H1 (cell line): ENCODE measurements around the gene GNG7. TPM values are rescaled to one million over a fixed set of nuclear protein-coding genes. Genes with fewer than 3 reads are reported as not detected.

Experiments used
- CTCF ChIA-PET: fragments of 300-600 bp; sonication (Branson Sonifier 250); formaldehyde crosslinking; loops from one replicate; lab custom pipeline; 2021; ENCODE audit not compliant: partially characterized antibody; lab: Charles Lee
- POLR2A ChIA-PET: fragments of 300-600 bp; sonication (Branson Sonifier 250); formaldehyde crosslinking; loops from one replicate; lab custom pipeline; 2021; ENCODE audit warnings: inconsistent platforms; ENCODE audit not compliant: partially characterized antibody; lab: Charles Lee
- DNase-seq, 2 experiments: peaks; one replicate each; pipeline versions ENCODE4 v3.0.0 to v3.0.0-alpha.2; 2010 to 2022; ENCODE audit warnings: low spot score in 2 of 2, low read depth in 1 of 2, mixed read lengths in 1 of 2
- FAIRE-seq: peaks from 2 replicates; lab custom pipeline; 2011; peaks lifted over from hg19 to GRCh38; lab: Jason Lieb, UNC
- H2AFZ ChIP-seq: 2 replicates; pipeline ENCODE4 v1.8.1; 2012; ENCODE audit warnings: low read length, inconsistent platforms
- H2AK5ac ChIP-seq: 2 replicates; pipeline ENCODE4 v1.6.1; 2013; ENCODE audit warnings: low read depth, low read length
- H2BK120ac ChIP-seq: replicated peaks from 2 replicates; pipeline ENCODE3; 2013; ENCODE audit warnings: low read depth, low read length, inconsistent platforms
- H2BK12ac ChIP-seq: 2 replicates; pipeline ENCODE4 v1.6.1; 2013; ENCODE audit warnings: low read depth, low read length
- H2BK15ac ChIP-seq: 2 replicates; pipeline ENCODE4 v1.6.1; 2013; ENCODE audit warnings: low read length
- H2BK20ac ChIP-seq: 2 replicates; pipeline ENCODE4 v1.6.1; 2013; ENCODE audit warnings: low read length
- H2BK5ac ChIP-seq: 2 replicates; pipeline ENCODE4 v1.6.1; 2013; ENCODE audit warnings: low read depth, low read length
- H3K14ac ChIP-seq: 2 replicates; pipeline ENCODE4 v1.6.1; 2013; ENCODE audit warnings: inconsistent platforms; ENCODE audit not compliant: insufficient read length
- H3K18ac ChIP-seq: 2 replicates; pipeline ENCODE4 v1.6.1; 2013; ENCODE audit warnings: low read length; ENCODE audit errors: extremely low read depth
- H3K23ac ChIP-seq: 2 replicates; pipeline ENCODE4 v1.6.1; 2013; ENCODE audit warnings: inconsistent platforms; ENCODE audit not compliant: insufficient read length
- H3K23me2 ChIP-seq: 2 replicates; pipeline ENCODE4 v1.6.1; 2013; ENCODE audit warnings: low read depth, low read length
- H3K27ac ChIP-seq: 2 replicates; pipeline ENCODE4 v1.6.1; 2011; ENCODE audit warnings: low read depth, low read length, inconsistent platforms
- H3K27me3 ChIP-seq, 4 experiments: replicated peaks in 1 of 4; 1 replicate in 1 of 4; 2 replicates in 3 of 4; pipeline versions ENCODE4 v1.6.1 to v1.8.1; 2011 to 2013; ENCODE audit warnings: low read length in 3 of 4, mild to moderate bottlenecking in 3 of 4, inconsistent platforms in 2 of 4, mixed read lengths in 2 of 4, moderate library complexity in 1 of 4; ENCODE audit not compliant: control insufficient read depth in 3 of 4, insufficient read depth in 3 of 4; ENCODE audit errors: extremely low read depth in 1 of 4
- H3K36me3 ChIP-seq, 4 experiments: 2 replicates each; pipeline versions ENCODE4 v1.6.1 to v1.8.1; 2011 to 2013; ENCODE audit warnings: mild to moderate bottlenecking in 4 of 4, low read length in 3 of 4, moderate library complexity in 2 of 4, control low read depth in 1 of 4, inconsistent platforms in 1 of 4; ENCODE audit not compliant: insufficient read depth in 4 of 4, control insufficient read depth in 2 of 4
- H3K4ac ChIP-seq: replicated peaks from 2 replicates; pipeline ENCODE3; 2013; ENCODE audit warnings: low read length, low read depth, mixed read lengths, inconsistent platforms; ENCODE audit not compliant: insufficient read length
- H3K4me1 ChIP-seq, 4 experiments: replicated peaks in 1 of 4; 1 replicate in 1 of 4; 2 replicates in 3 of 4; pipeline versions ENCODE4 v1.6.1 to v1.8.1; 2011 to 2013; ENCODE audit warnings: low read length in 3 of 4, inconsistent platforms in 2 of 4, mixed read lengths in 1 of 4; ENCODE audit not compliant: insufficient read depth in 4 of 4, control insufficient read depth in 3 of 4
- H3K4me2 ChIP-seq, 2 experiments: 2 replicates each; pipeline versions ENCODE4 v1.6.1 to v1.8.1; 2011 to 2013; ENCODE audit warnings: low read depth in 2 of 2, low read length in 2 of 2, control low read depth in 1 of 2, inconsistent platforms in 1 of 2, mild to moderate bottlenecking in 1 of 2; ENCODE audit not compliant: insufficient read depth in 1 of 2
- H3K4me3 ChIP-seq, 4 experiments: fragments of 200-600, 300-600 bp in 1 of 4; sonication (generic), shearing (Covaris generic), sonication (Bioruptor Twin) in 1 of 4; 2 replicates each; pipeline versions ENCODE4 v1.5.1 to v1.8.1; 2011 to 2016; ENCODE audit warnings: low read length in 4 of 4, low read depth in 3 of 4, control low read depth in 2 of 4, inconsistent platforms in 2 of 4, mild to moderate bottlenecking in 2 of 4, mixed read lengths in 1 of 4, moderate library complexity in 1 of 4; ENCODE audit not compliant: insufficient read depth in 2 of 4; ENCODE audit errors: extremely low read depth in 1 of 4
- H3K56ac ChIP-seq: replicated peaks from 2 replicates; pipeline ENCODE3; 2013; ENCODE audit warnings: low read depth, mild to moderate bottlenecking, mixed read lengths, low read length, inconsistent platforms; ENCODE audit not compliant: insufficient read length
- H3K79me1 ChIP-seq: 2 replicates; pipeline ENCODE4 v1.6.1; 2013; ENCODE audit warnings: low read depth, low read length, control low read depth
- H3K79me2 ChIP-seq, 2 experiments: 2 replicates each; pipeline versions ENCODE4 v1.6.1 to v1.8.1; 2012 to 2013; ENCODE audit warnings: low read length in 2 of 2, mild to moderate bottlenecking in 2 of 2, inconsistent platforms in 1 of 2; ENCODE audit not compliant: insufficient read depth in 2 of 2, control insufficient read depth in 1 of 2
- H3K9ac ChIP-seq, 4 experiments: replicated peaks in 1 of 4; 1 replicate in 1 of 4; 2 replicates in 3 of 4; pipeline versions ENCODE4 v1.6.1 to v1.8.1; 2011 to 2013; ENCODE audit warnings: low read depth in 3 of 4, low read length in 3 of 4, control low read depth in 2 of 4, mild to moderate bottlenecking in 2 of 4, moderate library complexity in 2 of 4, inconsistent platforms in 1 of 4; ENCODE audit errors: extremely low read depth in 1 of 4
- H3K9me3 ChIP-seq, 2 experiments: 2 replicates each; pipeline versions ENCODE4 v1.6.1 to v1.8.1; 2012 to 2013; ENCODE audit warnings: mild to moderate bottlenecking in 2 of 2, moderate library complexity in 2 of 2, control low read depth in 1 of 2, inconsistent platforms in 1 of 2, low read depth in 1 of 2, low read length in 1 of 2, mixed read lengths in 1 of 2; ENCODE audit not compliant: insufficient read depth in 2 of 2
- H4K20me1 ChIP-seq, 2 experiments: replicated peaks in 1 of 2; 2 replicates each; pipeline versions ENCODE3 to v1.8.1; 2011 to 2013; ENCODE audit warnings: inconsistent platforms in 2 of 2, low read length in 2 of 2, mild to moderate bottlenecking in 1 of 2; ENCODE audit not compliant: insufficient read depth in 2 of 2, control insufficient read depth in 1 of 2
- H4K5ac ChIP-seq: 2 replicates; pipeline ENCODE4 v1.6.1; 2013; ENCODE audit warnings: low read length, low read depth, mixed read lengths, inconsistent platforms; ENCODE audit not compliant: insufficient read length
- H4K8ac ChIP-seq: 2 replicates; pipeline ENCODE4 v1.8.0; 2013; ENCODE audit warnings: mild to moderate bottlenecking, moderate library complexity, low read length, inconsistent platforms; ENCODE audit not compliant: insufficient read depth; ENCODE audit errors: extremely low read depth
- H4K91ac ChIP-seq: replicated peaks from 2 replicates; pipeline ENCODE3; 2013; ENCODE audit warnings: low read length, mixed read lengths, inconsistent platforms; ENCODE audit not compliant: insufficient read length
- CTBP2 ChIP-seq: IDR thresholded peaks from 2 replicates; pipeline ENCODE4 v1.7.0; 2011; ENCODE audit warnings: borderline replicate concordance, mild to moderate bottlenecking, moderate library complexity, mixed read lengths, low read length; ENCODE audit not compliant: insufficient read depth, insufficient read length
- FOSL1 ChIP-seq: IDR thresholded peaks from 2 replicates; pipeline ENCODE4 v1.6.1; 2011; ENCODE audit warnings: mild to moderate bottlenecking, low read depth, low read length, moderate library complexity; ENCODE audit not compliant: insufficient read depth
- WGBS, 2 experiments: shearing (Covaris generic) in 1 of 2; methylation state at CpG; one replicate each; pipeline versions ENCODE4 v1.1.6 to v1.1.7; 2013 to 2015; ENCODE audit warnings: low lambda C conversion rate in 2 of 2, mixed read lengths in 2 of 2, inconsistent platforms in 1 of 2, low coverage in 1 of 2, missing lambda C conversion rate in 1 of 2; ENCODE audit not compliant: insufficient replicate concordance in 2 of 2, insufficient coverage in 1 of 2, insufficient read length in 1 of 2; ENCODE audit errors: extremely low coverage in 1 of 2, missing lambda C conversion rate in 1 of 2; 5-methylcytosine and 5-hydroxymethylcytosine counted together
- polyA plus RNA-seq, 7 experiments: library from polyadenylated mRNA; depleted of rRNA in 3 of 7; stranded (reverse) in 5 of 7; unstranded in 2 of 7; fragments of >200 nt in 5 of 7; fragments of 200-250 nt in 2 of 7; gene quantifications; 1 replicate in 5 of 7; 2 replicates in 1 of 7; 4 replicates in 1 of 7; pipeline versions ENCODE4 v1.2.1 to v1.2.3, GENCODE V29; 2011 to 2013; ENCODE audit warnings: missing spikeins in 2 of 7, mixed read lengths in 2 of 7
- total RNA-seq: library from RNA; stranded (reverse); fragmentation: NEBNext Ultra II Directional; extraction: Animal tissue kit (Norgen Biotek cat#: 25700); gene quantifications from 2 replicates; pipeline ENCODE4 v1.2.1, GENCODE V29; 2021

The GNG7 gene
- total and polyA plus RNA-seq, 2 of the 8 experiments (the other 6 are each of a cell fraction or from before 2014, with no cell fraction given), result 2.8 to 7.8 TPM

GRCh38 chr19:2578901-2579677, 123.4 kb downstream of the GNG7 start:
- Histone ChIP-seq H3K27ac (no peak overlapping the region), H3K9me3 (peaks cover 0 to 8% of the 10 kb centered on the region in 2 experiments; a peak in 1 of 4 replicates), H3K4ac (peak overlapping the region; percentile 95), H4K8ac (no peak overlapping the region), H2AFZ (no peak overlapping the region; the same call in 1 of the 2 replicates), H4K91ac (no peak overlapping the region), H3K23ac (no peak overlapping the region), H3K9ac (peak overlapping the region in 2 of 4 experiments; percentile 12 to 20; a peak in 3 of 7 replicates), H4K5ac (peak overlapping the region; percentile 80), H3K27me3 (no peaks in the 10 kb centered on the region; a peak in 1 of 7 replicates), H3K36me3 (no peaks in the 10 kb centered on the region; a peak in 1 of 8 replicates), H3K79me1 (no peaks in the 10 kb centered on the region), H3K4me2 (peak overlapping the region; percentile 63 to 91), H3K4me3 (peak overlapping the region; percentile 26 to 71 (median 58)), H3K18ac (peak overlapping the region; percentile 87), H2BK12ac (peak overlapping the region; percentile 43; the same call in 1 of the 2 replicates), H2BK5ac (peak overlapping the region; percentile 81), H3K14ac (no peak overlapping the region), H2BK120ac (no peak overlapping the region), H3K4me1 (peaks cover 4 to 17% (median 12%) of the 10 kb centered on the region in 4 experiments), H2BK20ac (no peak overlapping the region), H3K23me2 (peaks cover 3% of the 10 kb centered on the region; the same call in 1 of the 2 replicates), H4K20me1 (peaks cover 4 to 5% of the 10 kb centered on the region in 2 experiments), H2AK5ac (no peak overlapping the region), H2BK15ac (no peak overlapping the region), H3K79me2 (no peaks in the 10 kb centered on the region), H3K56ac (no peak overlapping the region)
- DNase-seq (peak; percentile 76 to 91), FAIRE-seq (no peak)
- 2% methylated on average over 39 of the region's 47 CpGs; no CpG with 5 or more reads in 1 of the 2 experiments for WGBS, 2 experiments
- POLR2A ChIA-PET, result interaction anchor here (0.7 to 6.9 kb wide), 14 partner anchors 14 to 696 kb away, joined by 3 to 102 read pairs (median 4); partner anchors contain the start of gene GADD45B
- CTCF ChIA-PET, result interaction anchor here (0.5 to 5.8 kb wide), 35 partner anchors 10 to 672 kb away, joined by 3 to 48 read pairs (median 6); partner anchors contain the start of gene GADD45B
- TF ChIP-seq CTBP2 (no peak), FOSL1 (no peak)
